Chondrocyte (in vitro differentiated cells): ENCODE data around the gene SPATA17. TPM values are rescaled to one million over a fixed set of nuclear protein-coding genes. Genes with fewer than 3 reads are reported as not detected.

ENCODE experiments used
- DNase-seq: peaks from one replicate; pipeline ENCODE4 v3.0.0; 2021; ENCODE audit warnings: mixed read lengths, low spot score
- H3K27ac Mint-ChIP-seq: one replicate; pipeline ENCODE4 v1.8.0; 2021; ENCODE audit warnings: mild to moderate bottlenecking, moderate library complexity, mixed read lengths; ENCODE audit not compliant: unreplicated experiment
- H3K27me3 Mint-ChIP-seq: 2 replicates; pipeline ENCODE4 v1.8.0; 2021; ENCODE audit warnings: low read depth, mixed read lengths
- H3K36me3 Mint-ChIP-seq: 2 replicates; pipeline ENCODE4 v1.8.0; 2021; ENCODE audit warnings: low read depth, mixed read lengths
- H3K4me1 Mint-ChIP-seq: 2 replicates; pipeline ENCODE4 v1.8.0; 2021; ENCODE audit warnings: low read depth, mild to moderate bottlenecking, mixed read lengths
- H3K4me3 Mint-ChIP-seq: one replicate; pipeline ENCODE4 v1.8.0; 2021; ENCODE audit warnings: mild to moderate bottlenecking, moderate library complexity, mixed read lengths; ENCODE audit not compliant: unreplicated experiment
- H3K9me3 Mint-ChIP-seq: 2 replicates; pipeline ENCODE4 v1.8.0; 2021; ENCODE audit warnings: low read depth, mixed read lengths
- CTCF ChIP-seq: fragments of 200-600 bp; sonication (generic); IDR thresholded peaks from 2 replicates; pipeline ENCODE4 v1.5.0; 2021; ENCODE audit warnings: antibody characterized with exemption, mild to moderate bottlenecking, moderate library complexity
- total RNA-seq: library from RNA; stranded (reverse); gene quantifications from 3 replicates; pipeline ENCODE4 v1.2.1, GENCODE V29; 2021

Gene SPATA17
- total RNA-seq, 1 donor from 2014 or later, result 0.15 TPM

DNA sequence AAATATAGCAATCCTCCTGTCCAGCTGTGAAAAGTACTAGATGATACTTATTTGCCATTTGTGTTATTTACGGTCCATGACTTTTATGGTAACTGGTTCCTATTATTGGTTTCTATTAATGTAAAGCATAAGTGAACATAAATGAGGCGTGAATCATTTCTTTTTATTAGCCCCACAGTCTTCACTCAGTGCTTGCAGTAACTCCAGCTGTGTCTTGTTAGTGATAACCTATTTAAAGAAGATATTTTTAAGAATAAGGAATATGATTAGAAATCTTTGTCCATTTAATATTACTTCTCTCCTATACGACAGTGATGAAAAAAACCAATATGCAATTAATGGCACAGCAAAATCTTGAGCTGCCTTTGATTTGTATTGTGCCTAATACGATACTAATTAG is 149.9 kb downstream of the SPATA17 start:
- Mint-ChIP-seq H3K27me3 (peaks cover 7% of the 10 kb centered on the region), H3K9me3 (no peaks in the 10 kb centered on the region), H3K4me1 (no peaks in the 10 kb centered on the region), H3K4me3 (no peak overlapping the region), H3K36me3 (no peaks in the 10 kb centered on the region), H3K27ac (no peak overlapping the region)
- no peak for TF ChIP-seq CTCF
- no peak for DNase-seq

DNA sequence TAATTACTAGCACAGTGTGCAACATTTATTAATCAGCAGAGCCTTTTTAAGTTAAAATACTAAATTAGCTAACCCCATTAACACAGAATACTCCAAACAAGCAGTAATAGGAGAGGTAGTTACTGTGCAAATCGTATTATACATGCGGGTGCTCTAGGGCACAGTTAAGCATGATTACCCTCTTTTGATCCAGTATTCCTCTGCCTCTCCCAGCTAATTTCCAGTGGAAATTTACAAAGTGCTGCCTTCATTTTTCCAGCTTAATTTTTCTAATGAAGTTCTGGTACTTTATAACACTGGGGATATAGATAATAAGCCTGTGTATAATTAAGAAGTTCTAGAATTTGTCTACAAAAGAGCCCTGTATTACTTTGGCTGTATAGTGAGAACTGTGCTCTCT is 159.9 kb downstream of the SPATA17 start:
- no peaks in the 10 kb centered on the region for H3K36me3 Mint-ChIP-seq
- no peak overlapping the region for H3K4me3 Mint-ChIP-seq
- no peak overlapping the region for H3K27ac Mint-ChIP-seq
- DNase-seq, result no peak
- H3K27me3 Mint-ChIP-seq, result peaks cover 8% of the 10 kb centered on the region
- no peaks in the 10 kb centered on the region for H3K4me1 Mint-ChIP-seq
- H3K9me3 Mint-ChIP-seq, result no peaks in the 10 kb centered on the region
- no peak for TF ChIP-seq CTCF

DNA sequence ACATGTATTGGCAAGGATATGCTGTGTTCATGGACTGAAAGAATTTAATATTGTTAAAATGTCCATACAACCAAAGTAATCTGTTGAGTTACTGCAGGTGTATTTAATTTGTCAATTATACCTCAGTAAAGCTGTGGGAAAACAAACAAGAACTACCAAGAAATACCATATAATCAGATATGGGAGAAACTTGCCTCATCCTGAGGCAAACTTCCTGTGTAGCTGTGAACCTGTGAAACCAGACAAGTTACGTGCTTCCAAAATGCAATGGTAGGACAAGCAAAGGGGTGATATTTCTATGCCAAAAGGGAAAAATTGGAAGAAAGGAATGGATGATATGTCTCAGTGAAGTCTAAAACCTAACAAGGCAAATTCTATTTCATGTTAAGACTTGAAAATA is 174.6 kb downstream of the SPATA17 start:
- Mint-ChIP-seq H3K4me3 (no peak overlapping the region), H3K9me3 (no peaks in the 10 kb centered on the region), H3K36me3 (no peaks in the 10 kb centered on the region), H3K27me3 (peaks cover 2% of the 10 kb centered on the region), H3K4me1 (no peaks in the 10 kb centered on the region), H3K27ac (no peak overlapping the region)
- no peak for TF ChIP-seq CTCF
- no peak for DNase-seq

- DNase-seq, result no peak
- peaks cover 5% of the 10 kb centered on the region for H3K9me3 Mint-ChIP-seq
- no peak overlapping the region for H3K27ac Mint-ChIP-seq
- no peaks in the 10 kb centered on the region for H3K27me3 Mint-ChIP-seq
- H3K4me3 Mint-ChIP-seq, result no peak overlapping the region
- no peak for TF ChIP-seq CTCF
- no peaks in the 10 kb centered on the region for H3K4me1 Mint-ChIP-seq
- no peaks in the 10 kb centered on the region for H3K36me3 Mint-ChIP-seq
Measured at GRCh38 chr1:217812175-217812574, 181.0 kb downstream of the SPATA17 start.

DNA sequence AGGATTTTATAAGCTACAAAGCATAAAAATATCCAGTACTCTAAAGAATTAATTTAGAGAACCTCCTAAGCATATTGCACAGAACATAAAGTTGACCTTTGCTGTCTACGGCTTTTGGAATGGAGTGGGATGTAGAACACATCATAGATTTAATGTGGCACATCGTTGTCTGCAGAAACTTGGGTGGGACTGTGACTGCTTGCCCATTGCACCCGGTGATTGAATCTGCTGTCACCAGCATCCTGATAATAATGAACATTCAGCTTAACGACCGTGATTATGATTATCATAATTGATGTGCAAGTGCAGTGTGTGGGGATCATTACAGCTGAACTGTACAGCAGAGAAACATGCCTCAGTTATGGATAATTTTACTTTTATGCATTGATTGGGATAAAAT is 181.9 kb downstream of the SPATA17 start:
- Mint-ChIP-seq H3K36me3 (no peaks in the 10 kb centered on the region), H3K4me3 (no peak overlapping the region), H3K27ac (no peak overlapping the region), H3K27me3 (no peaks in the 10 kb centered on the region), H3K9me3 (peaks cover 9% of the 10 kb centered on the region), H3K4me1 (no peaks in the 10 kb centered on the region)
- no peak for TF ChIP-seq CTCF
- DNase-seq, result no peak
